CD4-positive, alpha-beta memory T cell (primary cell): ENCODE results near the gene SAP30. TPM values are rescaled to one million over a fixed set of nuclear protein-coding genes. Genes with fewer than 3 reads are reported as not detected.

Source experiments
- CTCF ChIA-PET: fragments of 350-600 bp; sonication (Branson Sonifier 250); formaldehyde crosslinking; loops from one replicate; lab custom pipeline; 2021; ENCODE audit warnings: inconsistent platforms; ENCODE audit not compliant: partially characterized antibody; lab: Charles Lee
- POLR2A ChIA-PET: fragments of 350-600 bp; sonication (Branson Sonifier 250); formaldehyde crosslinking; loops from one replicate; lab custom pipeline; 2021; ENCODE audit not compliant: partially characterized antibody; lab: Charles Lee
- DNase-seq, 5 donors: peaks; one replicate each; pipeline versions ENCODE4 v3.0.0 to v3.0.0-alpha.2; 2020 to 2022; ENCODE audit warnings: mixed read lengths in 1 of 5
- H3K27ac ChIP-seq: one replicate; pipeline ENCODE4 v1.7.0; 2013; ENCODE audit warnings: low read depth, low read length
- H3K27me3 ChIP-seq: 2 replicates; pipeline ENCODE4 v1.7.0; 2013; ENCODE audit warnings: mild to moderate bottlenecking, low read length, moderate library complexity; ENCODE audit not compliant: insufficient read depth
- H3K36me3 ChIP-seq: 2 replicates; pipeline ENCODE4 v1.7.0; 2013; ENCODE audit warnings: mild to moderate bottlenecking, low read length, moderate library complexity; ENCODE audit not compliant: insufficient read depth
- H3K4me1 ChIP-seq: 2 replicates; pipeline ENCODE4 v1.7.0; 2013; ENCODE audit warnings: mild to moderate bottlenecking, low read length, moderate library complexity; ENCODE audit not compliant: insufficient read depth
- H3K4me3 ChIP-seq, 2 donors: one replicate each; pipeline ENCODE4 v1.7.0; 2013; ENCODE audit warnings: low read length in 2 of 2, mild to moderate bottlenecking in 1 of 2
- H3K9me3 ChIP-seq, 2 donors: one replicate each; pipeline ENCODE4 v1.7.0; 2013; ENCODE audit warnings: low read length in 2 of 2, control low read depth in 1 of 2; ENCODE audit not compliant: control insufficient read depth in 1 of 2
- H3K27ac Mint-ChIP-seq, 7 donors: one replicate each; pipeline ENCODE4 v1.8.0; 2020 to 2021; ENCODE audit warnings: mixed read lengths in 7 of 7, mild to moderate bottlenecking in 6 of 7, inconsistent platforms in 3 of 7, moderate library complexity in 3 of 7
- H3K27me3 Mint-ChIP-seq, 2 donors: one replicate each; pipeline ENCODE4 v1.8.0; 2020 to 2021; ENCODE audit warnings: mixed read lengths in 2 of 2
- H3K36me3 Mint-ChIP-seq, 2 donors: one replicate each; pipeline ENCODE4 v1.8.0; 2020 to 2021; ENCODE audit warnings: mixed read lengths in 2 of 2, inconsistent platforms in 1 of 2, mild to moderate bottlenecking in 1 of 2
- H3K4me1 Mint-ChIP-seq, 4 donors: one replicate each; pipeline ENCODE4 v1.8.0; 2020 to 2021; ENCODE audit warnings: mixed read lengths in 4 of 4, mild to moderate bottlenecking in 1 of 4
- H3K4me3 Mint-ChIP-seq, 8 donors: one replicate each; pipeline ENCODE4 v1.8.0; 2020 to 2021; ENCODE audit warnings: mixed read lengths in 8 of 8, mild to moderate bottlenecking in 7 of 8, moderate library complexity in 6 of 8, inconsistent platforms in 3 of 8
- H3K9me3 Mint-ChIP-seq, 8 donors: one replicate each; pipeline ENCODE4 v1.8.0; 2020 to 2021; ENCODE audit warnings: mixed read lengths in 8 of 8, mild to moderate bottlenecking in 5 of 8, inconsistent platforms in 3 of 8, moderate library complexity in 1 of 8
- intact Hi-C: fragments of 100-400 bp; cut with micrococcal nuclease; formaldehyde crosslinking; loops from one replicate; pipeline ENCODE4 v1.15.1; 2023
- polyA plus RNA-seq, 2 donors: library from polyadenylated mRNA; unstranded; fragments of 300-500 nt; fragmentation: Illumina TruSeq; gene quantifications; one replicate each; pipeline ENCODE4 v1.2.3, GENCODE V29; 2021
- total RNA-seq, 2 experiments: library from RNA; stranded (reverse); gene quantifications; one replicate each; pipeline ENCODE4 v1.2.3, GENCODE V29; 2021

SAP30 gene
- total and polyA plus RNA-seq, 4 experiments from 2014 or later = 5.6 to 7.1 (median 6.4) TPM

GRCh38 chr4:173379929-173380328 lies 9.2 kb downstream of the SAP30 start:
- Histone ChIP-seq H3K27ac (no peak overlapping the region), H3K36me3 (no peaks in the 10 kb centered on the region), H3K4me1 (no peaks in the 10 kb centered on the region), H3K4me3 (no peak overlapping the region), H3K27me3 (no peaks in the 10 kb centered on the region), H3K9me3 (no peaks in the 10 kb centered on the region)
- H3K27me3 Mint-ChIP-seq = peaks cover 0 to 2% of the 10 kb centered on the region in 2 donors
- H3K36me3 Mint-ChIP-seq = no peaks in the 10 kb centered on the region
- no peak overlapping the region for H3K27ac Mint-ChIP-seq
- POLR2A ChIA-PET = no interaction called here
- no peak for DNase-seq
- no peaks in the 10 kb centered on the region for H3K4me1 Mint-ChIP-seq
- intact Hi-C loops = no loop called here
- CTCF ChIA-PET = no interaction called here
- H3K9me3 Mint-ChIP-seq = no peaks in the 10 kb centered on the region
- no peak overlapping the region for H3K4me3 Mint-ChIP-seq

- no peaks in the 10 kb centered on the region for H3K36me3 Mint-ChIP-seq
- no peak for DNase-seq
- no peak overlapping the region for H3K27ac Mint-ChIP-seq
- POLR2A ChIA-PET = no interaction called here
- no peak overlapping the region for H3K4me3 Mint-ChIP-seq
- no peaks in the 10 kb centered on the region for H3K9me3 ChIP-seq
- H3K27me3 ChIP-seq = no peaks in the 10 kb centered on the region
- CTCF ChIA-PET = no interaction called here
- H3K27ac ChIP-seq = no peak overlapping the region
- H3K9me3 Mint-ChIP-seq = no peaks in the 10 kb centered on the region
- H3K4me1 Mint-ChIP-seq = no peaks in the 10 kb centered on the region
- no peak overlapping the region for H3K4me3 ChIP-seq
- peaks cover 0 to 2% of the 10 kb centered on the region in 2 donors for H3K27me3 Mint-ChIP-seq
- intact Hi-C loops = no loop called here
- H3K4me1 ChIP-seq = no peaks in the 10 kb centered on the region
- H3K36me3 ChIP-seq = no peaks in the 10 kb centered on the region
These were observed 10.2 kb downstream of the SAP30 start for GRCh38 chr4:173380987-173381386.

GRCh38 chr4:173381610-173382009 lies 10.9 kb downstream of the SAP30 start:
- H3K4me3 ChIP-seq = no peak overlapping the region
- no peaks in the 10 kb centered on the region for H3K36me3 Mint-ChIP-seq
- no peak overlapping the region for H3K4me3 Mint-ChIP-seq
- H3K4me1 Mint-ChIP-seq = no peaks in the 10 kb centered on the region
- H3K9me3 ChIP-seq = no peaks in the 10 kb centered on the region
- ChIA-PET POLR2A (no interaction called here), CTCF (no interaction called here)
- no peaks in the 10 kb centered on the region for H3K9me3 Mint-ChIP-seq
- intact Hi-C loops = no loop called here
- H3K27me3 Mint-ChIP-seq = peaks cover 0 to 2% of the 10 kb centered on the region in 2 donors
- no peaks in the 10 kb centered on the region for H3K36me3 ChIP-seq
- H3K4me1 ChIP-seq = no peaks in the 10 kb centered on the region
- H3K27ac ChIP-seq = no peak overlapping the region
- H3K27ac Mint-ChIP-seq = no peak overlapping the region
- no peaks in the 10 kb centered on the region for H3K27me3 ChIP-seq
- no peak for DNase-seq

GRCh38 chr4:173382349-173382748 lies 11.6 kb downstream of the SAP30 start:
- H3K27ac Mint-ChIP-seq = no peak overlapping the region
- Histone ChIP-seq H3K27ac (no peak overlapping the region), H3K27me3 (no peaks in the 10 kb centered on the region), H3K4me3 (no peak overlapping the region), H3K4me1 (no peaks in the 10 kb centered on the region), H3K9me3 (no peaks in the 10 kb centered on the region), H3K36me3 (no peaks in the 10 kb centered on the region)
- peaks cover 0 to 2% of the 10 kb centered on the region in 2 donors for H3K27me3 Mint-ChIP-seq
- POLR2A ChIA-PET = no interaction called here
- CTCF ChIA-PET = interaction anchor here (1.5 kb wide), 1 partner anchor 38 kb away, joined by 3 read pairs; no protein-coding TSS in a partner anchor
- no peak overlapping the region for H3K4me3 Mint-ChIP-seq
- no peaks in the 10 kb centered on the region for H3K4me1 Mint-ChIP-seq
- DNase-seq = no peak
- no peaks in the 10 kb centered on the region for H3K9me3 Mint-ChIP-seq
- no peaks in the 10 kb centered on the region for H3K36me3 Mint-ChIP-seq
- intact Hi-C loops = no loop called here

GRCh38 chr4:173386751-173387150 lies 16.0 kb downstream of the SAP30 start:
- Histone ChIP-seq H3K27me3 (no peaks in the 10 kb centered on the region), H3K4me3 (no peak overlapping the region), H3K36me3 (no peaks in the 10 kb centered on the region), H3K4me1 (no peaks in the 10 kb centered on the region), H3K27ac (no peak overlapping the region), H3K9me3 (no peaks in the 10 kb centered on the region)
- Mint-ChIP-seq H3K36me3 (no peaks in the 10 kb centered on the region), H3K9me3 (no peaks in the 10 kb centered on the region), H3K4me3 (no peak overlapping the region), H3K27ac (no peak overlapping the region), H3K27me3 (peaks cover 0 to 3% of the 10 kb centered on the region in 2 donors), H3K4me1 (no peaks in the 10 kb centered on the region)
- ChIA-PET POLR2A (interaction anchor here (1.2 kb wide), 1 partner anchor 18 kb away, joined by 3 read pairs; no protein-coding TSS in a partner anchor), CTCF (no interaction called here)
- no peak for DNase-seq
- intact Hi-C loops = no loop called here

- H3K9me3 ChIP-seq = no peaks in the 10 kb centered on the region
- H3K4me1 ChIP-seq = no peaks in the 10 kb centered on the region
- no peaks in the 10 kb centered on the region for H3K27me3 ChIP-seq
- Mint-ChIP-seq H3K4me3 (no peak overlapping the region), H3K9me3 (no peaks in the 10 kb centered on the region), H3K27me3 (peaks cover 0 to 2% of the 10 kb centered on the region in 2 donors), H3K27ac (no peak overlapping the region), H3K4me1 (no peaks in the 10 kb centered on the region), H3K36me3 (peaks cover 0 to 30% of the 10 kb centered on the region in 2 donors)
- H3K27ac ChIP-seq = no peak overlapping the region
- H3K4me3 ChIP-seq = no peak overlapping the region
- no peaks in the 10 kb centered on the region for H3K36me3 ChIP-seq
- CTCF ChIA-PET = interaction anchor here (1.0 to 1.4 kb wide), 2 partner anchors 27 to 103 kb away, joined by 3 read pairs; no protein-coding TSS in a partner anchor
- DNase-seq = no peak
- POLR2A ChIA-PET = no interaction called here
- intact Hi-C loops = no loop called here
These were observed 20.9 kb downstream of the SAP30 start for GRCh38 chr4:173391701-173392100.

GRCh38 chr4:173397604-173398003 lies 26.9 kb downstream of the SAP30 start:
- Histone ChIP-seq H3K27me3 (no peaks in the 10 kb centered on the region), H3K9me3 (no peaks in the 10 kb centered on the region), H3K4me3 (no peak overlapping the region), H3K4me1 (no peaks in the 10 kb centered on the region), H3K36me3 (no peaks in the 10 kb centered on the region), H3K27ac (no peak overlapping the region)
- Mint-ChIP-seq H3K27me3 (no peaks in the 10 kb centered on the region), H3K36me3 (peaks cover 0 to 25% of the 10 kb centered on the region in 2 donors), H3K9me3 (no peaks in the 10 kb centered on the region), H3K4me1 (no peaks in the 10 kb centered on the region), H3K4me3 (no peak overlapping the region), H3K27ac (no peak overlapping the region)
- POLR2A ChIA-PET = no interaction called here
- CTCF ChIA-PET = interaction anchor here (1.2 to 1.3 kb wide), 2 partner anchors 23 to 77 kb away, joined by 3 read pairs; no protein-coding TSS in a partner anchor
- intact Hi-C loops = no loop called here
- no peak for DNase-seq
